Stomach (tissue), 9 donors: ENCODE measurements around the gene TBC1D25. TPM values are rescaled to one million over a fixed set of nuclear protein-coding genes. Genes with fewer than 3 reads are reported as not detected.

ENCODE experiments used
- DNase-seq, 2 donors: peaks; one replicate each; pipeline versions ENCODE4 v3.0.0 to v3.0.0-alpha.2; 2013 to 2019
- H3K27ac ChIP-seq, 5 donors: fragments of 200-600 bp in 4 of 5; sonication (generic) in 4 of 5; one replicate each; pipeline ENCODE4 v1.5.1; 2013 to 2019; ENCODE audit warnings: mild to moderate bottlenecking in 1 of 5, moderate library complexity in 1 of 5
- H3K27me3 ChIP-seq, 3 donors: fragments of 200-600 bp; sonication (generic); one replicate each; pipeline ENCODE4 v1.5.1; 2017 to 2019; ENCODE audit warnings: mixed run types in 1 of 3
- H3K36me3 ChIP-seq, 4 donors: fragments of 200-600 bp; sonication (generic); 1 replicate in 3 of 4; 2 replicates in 1 of 4; pipeline ENCODE4 v1.5.1; 2016 to 2019
- H3K4me1 ChIP-seq, 4 donors: fragments of 200-600 bp; sonication (generic); one replicate each; pipeline ENCODE4 v1.5.1; 2016 to 2019
- H3K4me3 ChIP-seq, 4 donors: fragments of 200-600 bp; sonication (generic) in 3 of 4; one replicate each; pipeline ENCODE4 v1.5.1; 2016 to 2019; ENCODE audit warnings: mild to moderate bottlenecking in 1 of 4
- H3K9me3 ChIP-seq, 4 donors: fragments of 200-600 bp; sonication (generic); one replicate each; pipeline ENCODE4 v1.5.1; 2016 to 2019
- CTCF ChIP-seq, 7 experiments: fragments of 450-650 bp in 4 of 7; fragments of 200-600 bp in 3 of 7; sonication (generic) in 3 of 7; IDR thresholded peaks; one replicate each; pipeline ENCODE4 v1.5.1; 2016 to 2019; ENCODE audit warnings: antibody characterized with exemption in 7 of 7, control low read depth in 2 of 7, mild to moderate bottlenecking in 1 of 7
- EP300 ChIP-seq: sonication (generic); formaldehyde crosslinking; IDR thresholded peaks from one replicate; pipeline ENCODE4 v1.6.1; 2017; ENCODE audit warnings: antibody characterized with exemption
- POLR2A ChIP-seq, 4 donors: fragments of 450-650 bp; IDR thresholded peaks; one replicate each; pipeline ENCODE4 v1.6.1; 2016; ENCODE audit warnings: antibody characterized with exemption in 4 of 4, control low read depth in 2 of 4, mild to moderate bottlenecking in 1 of 4, moderate library complexity in 1 of 4
- POLR2AphosphoS5 ChIP-seq, 3 donors: sonication (generic); formaldehyde crosslinking; IDR thresholded peaks; one replicate each; pipeline ENCODE4 v1.6.1; 2016; ENCODE audit warnings: antibody characterized with exemption in 3 of 3
- WGBS, 5 donors: extraction: QIAGEN DNeasy Blood & Tissue Kit in 3 of 5; methylation state at CpG; one replicate each; pipeline versions ENCODE4 v1.1.5 to v1.1.7; 2013 to 2018; 5-methylcytosine and 5-hydroxymethylcytosine counted together
- intact Hi-C: fragments of 100-400 bp; cut with DNase I; formaldehyde crosslinking; loops from one replicate; pipeline ENCODE4 v1.15.1; 2023; ENCODE audit warnings: low total_unique reads
- polyA plus RNA-seq, 3 donors: library from polyadenylated mRNA; stranded (reverse); fragments of 200-250 nt; gene quantifications; one replicate each; pipeline ENCODE4 v1.2.3, GENCODE V29; 2013
- total RNA-seq, 5 donors: library from RNA; depleted of rRNA; stranded (reverse); fragments of >200 nt; gene quantifications; one replicate each; pipeline versions ENCODE4 v1.1.0 to v1.2.3, GENCODE V29; 2014 to 2016
- donor health status: healthy with polysubstance abuse.
- donor health status: Bipolar disorder and iron deficiency.
- donor health status: healthy.

The TBC1D25 gene
- total and polyA plus RNA-seq, 8 donors: 4.6 to 13.6 (median 5.9) TPM; not detected in 1

GRCh38 chrX:48560056-48560455 is 20.5 kb downstream of the TBC1D25 start:
- H3K27me3 ChIP-seq: no peaks in the 10 kb centered on the region
- no peak overlapping the region for H3K27ac ChIP-seq
- 86 to 95% (median 94%) methylated on average over 9 to 14 of the region's 14 CpGs for WGBS, 5 donors

DNA sequence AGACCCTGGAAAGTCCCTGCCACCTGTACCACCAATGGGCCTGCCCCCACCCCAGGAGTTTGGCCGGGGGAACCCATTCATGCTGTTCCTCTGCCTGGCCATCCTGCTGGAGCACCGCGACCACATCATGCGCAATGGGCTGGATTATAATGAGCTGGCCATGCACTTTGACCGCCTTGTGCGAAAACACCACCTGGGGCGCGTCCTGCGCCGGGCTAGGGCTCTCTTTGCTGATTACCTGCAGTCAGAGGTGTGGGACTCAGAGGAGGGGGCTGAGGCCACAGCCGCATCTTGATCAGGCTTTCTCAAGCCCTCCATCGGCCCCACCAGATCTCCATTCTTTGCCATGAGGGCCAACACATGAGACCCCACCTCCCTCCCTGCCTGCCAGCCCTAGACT is 21.2 kb downstream of the TBC1D25 start:
- TF ChIP-seq CTCF (IDR thresholded peaks at IDR 0.05) (no peak), POLR2AphosphoS5 (IDR thresholded peaks at IDR 0.05) (no peak), EP300 (no peak), POLR2A (IDR thresholded peaks at IDR 0.05) (no peak)
- 93 to 97% (median 94%) methylated on average over 10 to 12 of the region's 12 CpGs for WGBS, 5 donors
- Histone ChIP-seq H3K4me3 (no peak overlapping the region), H3K36me3 (peaks cover 3 to 64% (median 54%) of the 10 kb centered on the region in 4 donors), H3K27ac (no peak overlapping the region), H3K27me3 (no peaks in the 10 kb centered on the region), H3K4me1 (no peaks in the 10 kb centered on the region), H3K9me3 (no peaks in the 10 kb centered on the region)
- intact Hi-C loops: no loop called here
- DNase-seq: no peak

More at GRCh38 chrX:48560056-48560455, 20.5 kb downstream of the TBC1D25 start:
- intact Hi-C loops: no loop called here
- H3K4me1 ChIP-seq: no peaks in the 10 kb centered on the region
- peaks cover 3 to 70% (median 60%) of the 10 kb centered on the region in 4 donors for H3K36me3 ChIP-seq
- no peak for TF ChIP-seq POLR2AphosphoS5 (IDR thresholded peaks at IDR 0.05)
- no peak for TF ChIP-seq EP300
- TF ChIP-seq CTCF (IDR thresholded peaks at IDR 0.05): no peak
- TF ChIP-seq POLR2A (IDR thresholded peaks at IDR 0.05): no peak
- DNase-seq: no peak
- no peak overlapping the region for H3K4me3 ChIP-seq
- H3K9me3 ChIP-seq: no peaks in the 10 kb centered on the region

DNA sequence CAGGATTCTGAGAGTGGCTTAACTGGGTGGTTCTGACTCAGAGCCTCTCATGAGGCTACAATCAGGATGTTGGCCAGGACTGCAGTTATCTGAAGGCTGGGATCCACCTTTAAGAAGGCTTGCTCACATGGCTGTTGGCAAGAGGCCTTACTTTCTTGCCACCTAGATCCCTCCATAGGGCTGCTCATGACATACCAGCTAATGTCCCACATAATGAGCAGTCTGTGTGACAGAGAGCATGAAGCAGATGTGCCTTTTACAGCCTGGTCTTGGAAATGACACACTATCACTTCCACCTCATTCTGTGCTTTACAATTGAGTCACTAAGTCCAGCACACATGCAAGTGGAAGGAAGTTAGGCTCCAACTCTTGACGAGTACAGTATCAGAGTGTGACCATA is 30.4 kb downstream of the TBC1D25 start:
- WGBS, 5 donors: 65 to 88% (median 70%) methylated on average over 1 of the region's 1 CpG
- Histone ChIP-seq H3K27me3 (no peaks in the 10 kb centered on the region), H3K4me1 (peaks cover 0 to under 1% (median 0%) of the 10 kb centered on the region in 4 donors), H3K27ac (no peak overlapping the region), H3K9me3 (no peaks in the 10 kb centered on the region), H3K4me3 (no peak overlapping the region), H3K36me3 (no peaks in the 10 kb centered on the region)
- TF ChIP-seq POLR2AphosphoS5 (IDR thresholded peaks at IDR 0.05) (no peak), CTCF (IDR thresholded peaks at IDR 0.05) (no peak), POLR2A (IDR thresholded peaks at IDR 0.05) (no peak), EP300 (no peak)
- intact Hi-C loops: no loop called here
- no peak for DNase-seq

DNA sequence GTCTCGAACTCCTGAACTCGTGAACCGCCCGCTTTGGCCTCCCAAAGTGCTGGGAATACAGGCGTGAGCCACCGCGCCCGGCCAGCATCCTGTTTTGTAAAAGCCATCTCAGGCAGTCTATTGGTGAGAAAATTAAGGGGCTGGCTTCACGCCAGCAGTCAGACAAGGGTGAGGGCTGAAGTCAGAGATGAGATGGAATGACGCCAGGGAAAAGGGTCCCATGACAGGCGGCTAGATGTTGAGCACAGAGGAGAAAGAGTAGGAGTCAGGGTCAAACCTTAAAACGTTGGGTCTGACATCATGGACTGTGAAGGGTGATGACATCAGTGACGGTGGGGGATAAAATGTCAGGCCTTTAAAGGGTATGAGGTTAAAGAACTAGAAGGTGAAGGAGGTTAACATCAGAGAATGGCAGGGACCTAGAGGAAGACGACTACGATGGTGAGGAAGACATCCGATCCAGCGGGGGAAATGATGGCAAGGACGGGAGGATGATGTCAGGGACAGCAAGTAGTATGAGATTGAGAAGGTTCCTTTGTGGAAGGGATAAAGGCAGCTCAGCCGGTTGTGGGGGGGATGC is 34.3 kb downstream of the TBC1D25 start:
- TF ChIP-seq POLR2AphosphoS5 (IDR thresholded peaks at IDR 0.05) (no peak), POLR2A (IDR thresholded peaks at IDR 0.05) (no peak), CTCF (IDR thresholded peaks at IDR 0.05) (no peak), EP300 (no peak)
- intact Hi-C loops: no loop called here
- H3K9me3 ChIP-seq: no peaks in the 10 kb centered on the region
- peak; percentile 30 to 68 for DNase-seq
- no peaks in the 10 kb centered on the region for H3K27me3 ChIP-seq
- WGBS, 5 donors: 25 to 57% (median 41%) methylated on average over 18 to 19 of the region's 19 CpGs
- H3K4me3 ChIP-seq: peak overlapping the region; percentile 50 to 72 (median 56)
- peaks cover 23 to 37% (median 36%) of the 10 kb centered on the region in 4 donors for H3K36me3 ChIP-seq
- peaks cover 13 to 36% (median 16%) of the 10 kb centered on the region in 4 donors for H3K4me1 ChIP-seq
- peak overlapping the region; percentile 87 to 99 (median 97) for H3K27ac ChIP-seq
